Measurements from ENCODE around the gene ATP5PB.

Gene ATP5PB

GRCh38 chr1:111504097-111504496 lies 54.8 kb downstream of the ATP5PB start:
- FAIRE-seq = no peak
- DNase-seq (ENCODE audit: insufficient read length, low spot score) = no peak

- FAIRE-seq = no peak
Measured at GRCh38 chr1:111505641-111506119, 56.4 kb downstream of the ATP5PB start.

GRCh38 chr1:111506561-111506960 lies 57.3 kb downstream of the ATP5PB start:
- no peak for FAIRE-seq
- DNase-seq (ENCODE audit: insufficient read length, low spot score) = no peak

More at GRCh38 chr1:111505641-111506119, 56.4 kb downstream of the ATP5PB start:
- DNase-seq (ENCODE audit: insufficient read length, low spot score) = no peak

- DNase-seq (ENCODE audit: insufficient read length, low spot score) (peak; percentile 25), FAIRE-seq (no peak)
Measured at GRCh38 chr1:111507411-111508201, 58.3 kb downstream of the ATP5PB start.

GRCh38 chr1:111509997-111510375 lies 60.7 kb downstream of the ATP5PB start:
- no peak for FAIRE-seq
- DNase-seq (ENCODE audit: insufficient read length, low spot score) = no peak

GRCh38 chr1:111511370-111511769 lies 62.1 kb downstream of the ATP5PB start:
- FAIRE-seq (no peak), DNase-seq (ENCODE audit: insufficient read length, low spot score) (no peak)
